ENCODE results near the gene DHRS9.

Gene DHRS9

GRCh38 chr2:169105476-169105875 lies 36.1 kb downstream of the DHRS9 start:
- Histone ChIP-seq H3K4me1 (ENCODE audit: control insufficient read depth in 1 of 2, insufficient read depth in 2 of 2, low read length in 2 of 2) (peaks cover 0 to 4% of the 10 kb centered on the region in 2 donors), H3K27ac (ENCODE audit: low read length) (no peak overlapping the region), H3K4me3 (ENCODE audit: low read depth in 1 of 2, low read length in 2 of 2) (no peak overlapping the region)

DNA sequence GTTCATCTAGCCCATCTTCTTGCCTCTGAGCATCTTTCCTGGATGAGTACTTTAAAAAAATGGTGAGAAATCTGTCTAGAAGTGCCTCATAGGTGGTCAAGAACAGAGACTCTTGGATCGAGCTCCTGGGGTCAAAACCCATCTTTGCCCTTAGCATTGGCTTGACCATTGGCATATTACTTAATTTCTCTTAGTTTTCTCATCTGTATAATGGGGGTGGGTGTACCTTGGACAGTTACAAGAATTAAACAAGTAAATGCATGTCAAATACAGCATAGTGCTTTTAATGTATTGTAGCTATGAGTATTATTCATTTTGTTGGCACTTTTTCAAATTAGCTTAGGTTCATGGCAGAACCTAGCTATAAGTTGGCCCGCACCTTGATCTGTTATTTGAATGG lies 36.8 kb downstream of the DHRS9 start:
- Histone ChIP-seq H3K27ac (ENCODE audit: low read length) (no peak overlapping the region), H3K36me3 (ENCODE audit: control insufficient read depth in 1 of 2, insufficient read depth in 2 of 2, low read length in 2 of 2) (no peaks in the 10 kb centered on the region), H3K4me1 (ENCODE audit: control insufficient read depth in 1 of 2, insufficient read depth in 2 of 2, low read length in 2 of 2) (peaks cover 0 to 4% of the 10 kb centered on the region in 2 donors), H3K4me3 (ENCODE audit: low read depth in 1 of 2, low read length in 2 of 2) (no peak overlapping the region), H3K9me3 (ENCODE audit: control insufficient read depth in 1 of 2, low read length in 2 of 2) (no peaks in the 10 kb centered on the region), H3K27me3 (ENCODE audit: low read depth, low read length) (no peaks in the 10 kb centered on the region)

More at GRCh38 chr2:169105476-169105875, 36.1 kb downstream of the DHRS9 start:
- H3K27me3 ChIP-seq (ENCODE audit: low read depth, low read length): no peaks in the 10 kb centered on the region
- H3K36me3 ChIP-seq (ENCODE audit: control insufficient read depth in 1 of 2, insufficient read depth in 2 of 2, low read length in 2 of 2): no peaks in the 10 kb centered on the region
- H3K9me3 ChIP-seq (ENCODE audit: control insufficient read depth in 1 of 2, low read length in 2 of 2): no peaks in the 10 kb centered on the region

DNA sequence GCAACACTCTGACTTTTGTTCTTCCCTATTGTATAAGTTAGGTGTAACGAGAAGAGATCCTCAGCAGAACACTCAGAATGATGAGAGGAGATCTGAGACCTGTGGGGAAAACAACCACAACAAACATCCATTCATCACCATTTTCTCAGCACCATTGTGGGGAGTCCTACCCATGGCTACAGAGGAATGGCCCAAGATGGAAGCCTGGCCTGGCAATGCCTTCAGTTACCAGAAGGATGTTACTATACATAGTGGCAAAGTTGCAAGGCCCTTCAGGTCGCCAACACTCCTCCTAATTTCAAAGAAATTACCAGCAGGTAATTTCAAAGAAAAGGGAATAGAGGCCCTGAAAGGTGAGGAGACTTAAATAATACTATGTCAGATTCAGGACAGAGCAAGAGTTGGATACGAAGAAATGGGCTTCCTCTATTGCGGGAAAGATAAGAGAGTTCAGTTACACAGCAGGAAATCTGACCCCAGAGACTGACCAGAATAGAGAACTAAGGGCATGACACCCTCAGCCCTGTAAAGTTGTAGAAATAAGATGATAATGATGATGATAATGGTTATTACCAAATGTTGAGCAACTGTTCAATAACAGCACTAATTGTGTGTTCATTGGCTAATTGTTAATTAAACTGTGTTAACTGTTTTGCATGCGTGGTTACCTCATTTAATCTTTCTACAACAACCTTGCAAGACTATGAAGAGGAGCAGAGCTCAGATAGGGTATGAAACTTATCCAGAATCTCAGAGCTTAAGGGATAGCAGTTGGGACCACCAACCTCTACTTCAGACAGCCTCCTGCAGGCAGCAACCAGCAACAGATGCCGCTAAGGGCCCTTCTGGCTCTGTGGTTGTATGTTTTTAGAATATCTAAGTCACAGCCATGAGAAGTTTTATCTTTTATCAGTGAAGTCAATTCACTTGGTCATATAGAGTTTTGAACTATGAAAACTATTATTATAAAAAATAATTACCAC lies 37.5 kb downstream of the DHRS9 start:
- no peak overlapping the region for H3K27ac ChIP-seq (ENCODE audit: low read length)
- no peaks in the 10 kb centered on the region for H3K9me3 ChIP-seq (ENCODE audit: control insufficient read depth in 1 of 2, low read length in 2 of 2)
- H3K36me3 ChIP-seq (ENCODE audit: control insufficient read depth in 1 of 2, insufficient read depth in 2 of 2, low read length in 2 of 2): no peaks in the 10 kb centered on the region
- peaks cover 0 to 4% of the 10 kb centered on the region in 2 donors for H3K4me1 ChIP-seq (ENCODE audit: control insufficient read depth in 1 of 2, insufficient read depth in 2 of 2, low read length in 2 of 2)
- H3K27me3 ChIP-seq (ENCODE audit: low read depth, low read length): no peaks in the 10 kb centered on the region
- H3K4me3 ChIP-seq (ENCODE audit: low read depth in 1 of 2, low read length in 2 of 2): no peak overlapping the region

DNA sequence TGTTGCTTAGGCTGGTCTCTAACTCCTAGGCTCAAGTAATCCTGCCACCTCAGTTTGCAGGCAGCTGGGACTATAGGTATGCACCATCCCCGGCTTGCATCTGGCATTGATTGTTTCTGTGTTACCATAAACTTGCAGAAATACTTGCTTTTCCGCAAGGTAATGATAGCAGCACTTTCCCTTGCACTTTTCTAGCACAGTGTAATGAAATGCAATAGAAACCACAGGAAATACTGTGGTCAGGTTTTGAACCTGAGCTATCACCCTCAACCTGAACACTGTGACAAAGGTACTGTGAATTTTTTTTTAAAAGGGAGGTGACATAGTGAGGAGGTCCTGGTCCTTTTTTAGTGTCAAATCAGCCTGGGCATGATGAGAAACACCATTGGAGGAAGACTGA lies 38.3 kb downstream of the DHRS9 start:
- no peak overlapping the region for H3K27ac ChIP-seq (ENCODE audit: low read length)
- H3K27me3 ChIP-seq (ENCODE audit: low read depth, low read length): no peaks in the 10 kb centered on the region
- H3K9me3 ChIP-seq (ENCODE audit: control insufficient read depth in 1 of 2, low read length in 2 of 2): no peaks in the 10 kb centered on the region
- peaks cover 0 to 4% of the 10 kb centered on the region in 2 donors for H3K4me1 ChIP-seq (ENCODE audit: control insufficient read depth in 1 of 2, insufficient read depth in 2 of 2, low read length in 2 of 2)
- H3K4me3 ChIP-seq (ENCODE audit: low read depth in 1 of 2, low read length in 2 of 2): no peak overlapping the region
- H3K36me3 ChIP-seq (ENCODE audit: control insufficient read depth in 1 of 2, insufficient read depth in 2 of 2, low read length in 2 of 2): no peaks in the 10 kb centered on the region

DNA sequence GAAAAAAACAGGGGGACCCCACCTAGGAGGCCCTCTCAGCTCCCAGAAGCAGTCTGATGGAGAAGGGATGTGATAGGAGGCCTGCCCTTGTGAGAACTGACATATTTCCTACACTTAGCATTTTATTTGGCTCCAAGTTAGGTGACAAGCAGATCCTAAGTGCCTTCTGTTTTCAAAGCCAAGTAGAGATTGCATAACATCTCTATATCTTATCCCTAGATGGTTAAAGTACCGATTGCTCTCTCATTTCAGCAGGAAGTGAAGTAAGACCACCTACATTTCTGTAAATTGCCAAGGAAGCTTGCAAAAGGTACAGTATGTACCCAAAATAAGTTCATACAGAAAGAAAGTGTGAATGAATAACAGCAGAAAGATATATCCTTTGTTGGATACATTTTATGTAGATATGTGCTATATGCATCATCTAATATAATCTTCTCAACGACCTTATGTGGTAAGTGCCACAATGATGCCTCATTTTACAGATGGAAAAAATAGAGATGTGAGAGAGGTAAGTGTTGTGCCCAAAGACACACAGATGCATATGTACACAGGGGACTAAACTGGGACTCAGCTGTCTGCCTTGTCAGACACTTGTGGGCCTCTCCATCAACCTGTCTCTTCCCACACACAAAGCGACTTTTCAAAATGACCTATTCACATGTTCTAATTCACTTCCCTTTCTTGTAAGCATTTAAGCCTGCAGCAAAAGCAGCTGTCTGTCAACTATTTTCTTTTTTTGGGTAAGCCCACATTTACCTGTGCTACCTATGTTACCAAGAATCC lies 38.9 kb downstream of the DHRS9 start:
- no peaks in the 10 kb centered on the region for H3K9me3 ChIP-seq (ENCODE audit: control insufficient read depth in 1 of 2, low read length in 2 of 2)
- H3K27ac ChIP-seq (ENCODE audit: low read length): no peak overlapping the region
- H3K36me3 ChIP-seq (ENCODE audit: control insufficient read depth in 1 of 2, insufficient read depth in 2 of 2, low read length in 2 of 2): no peaks in the 10 kb centered on the region
- peaks cover 0 to 4% of the 10 kb centered on the region in 2 donors for H3K4me1 ChIP-seq (ENCODE audit: control insufficient read depth in 1 of 2, insufficient read depth in 2 of 2, low read length in 2 of 2)
- no peaks in the 10 kb centered on the region for H3K27me3 ChIP-seq (ENCODE audit: low read depth, low read length)
- no peak overlapping the region for H3K4me3 ChIP-seq (ENCODE audit: low read depth in 1 of 2, low read length in 2 of 2)

GRCh38 chr2:169109502-169110409 lies 40.4 kb downstream of the DHRS9 start:
- Histone ChIP-seq H3K4me3 (ENCODE audit: low read depth in 1 of 2, low read length in 2 of 2) (no peak overlapping the region), H3K27me3 (ENCODE audit: low read depth, low read length) (no peaks in the 10 kb centered on the region), H3K36me3 (ENCODE audit: control insufficient read depth in 1 of 2, insufficient read depth in 2 of 2, low read length in 2 of 2) (no peaks in the 10 kb centered on the region), H3K27ac (ENCODE audit: low read length) (no peak overlapping the region), H3K4me1 (ENCODE audit: control insufficient read depth in 1 of 2, insufficient read depth in 2 of 2, low read length in 2 of 2) (peaks cover 0 to 4% of the 10 kb centered on the region in 2 donors), H3K9me3 (ENCODE audit: control insufficient read depth in 1 of 2, low read length in 2 of 2) (no peaks in the 10 kb centered on the region)

DNA sequence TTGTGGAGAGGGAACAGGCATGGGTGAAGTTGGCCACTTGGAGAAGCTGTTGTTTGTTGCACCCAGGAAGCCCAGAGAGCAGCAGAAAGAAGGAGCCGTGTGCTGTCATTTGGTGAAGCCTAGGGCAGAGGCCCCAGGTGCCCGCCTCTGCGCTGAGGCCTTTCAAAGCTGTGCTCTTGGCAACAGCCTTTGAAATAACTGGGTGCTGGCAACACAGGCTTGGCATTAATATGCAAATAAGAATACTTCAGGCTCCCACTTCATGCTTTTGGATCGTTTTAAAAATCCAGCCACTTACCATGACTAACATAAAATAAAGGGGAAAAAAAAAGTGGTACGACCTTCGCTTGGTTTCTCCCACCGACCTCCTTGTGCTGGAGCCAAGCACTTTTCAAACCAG lies 41.1 kb downstream of the DHRS9 start:
- Histone ChIP-seq H3K4me1 (ENCODE audit: control insufficient read depth in 1 of 2, insufficient read depth in 2 of 2, low read length in 2 of 2) (peaks cover 0 to 4% of the 10 kb centered on the region in 2 donors), H3K9me3 (ENCODE audit: control insufficient read depth in 1 of 2, low read length in 2 of 2) (no peaks in the 10 kb centered on the region), H3K4me3 (ENCODE audit: low read depth in 1 of 2, low read length in 2 of 2) (no peak overlapping the region), H3K36me3 (ENCODE audit: control insufficient read depth in 1 of 2, insufficient read depth in 2 of 2, low read length in 2 of 2) (no peaks in the 10 kb centered on the region), H3K27ac (ENCODE audit: low read length) (no peak overlapping the region), H3K27me3 (ENCODE audit: low read depth, low read length) (no peaks in the 10 kb centered on the region)

DNA sequence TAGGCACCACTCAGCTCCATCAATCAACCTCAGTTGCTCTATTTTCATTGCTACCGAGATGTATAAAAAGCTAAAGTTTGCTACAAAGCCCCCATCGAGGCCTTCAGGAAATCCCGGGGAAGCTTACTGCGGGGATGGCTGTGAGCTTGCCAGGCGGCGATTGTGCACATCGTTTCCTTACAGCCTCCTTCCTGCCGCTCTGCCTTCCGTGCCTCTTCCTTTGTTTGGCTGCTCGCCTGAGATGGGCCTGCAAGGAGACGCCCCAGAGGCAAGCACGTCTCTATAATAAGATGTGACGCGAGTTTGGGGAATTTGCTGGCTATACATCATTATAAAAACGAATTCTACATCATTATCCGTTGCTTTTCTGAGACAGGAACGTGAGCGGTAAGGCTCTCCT lies 41.6 kb downstream of the DHRS9 start:
- Histone ChIP-seq H3K27ac (ENCODE audit: low read length) (no peak overlapping the region), H3K4me3 (ENCODE audit: low read depth in 1 of 2, low read length in 2 of 2) (no peak overlapping the region), H3K4me1 (ENCODE audit: control insufficient read depth in 1 of 2, insufficient read depth in 2 of 2, low read length in 2 of 2) (peaks cover 0 to 4% of the 10 kb centered on the region in 2 donors), H3K9me3 (ENCODE audit: control insufficient read depth in 1 of 2, low read length in 2 of 2) (no peaks in the 10 kb centered on the region), H3K36me3 (ENCODE audit: control insufficient read depth in 1 of 2, insufficient read depth in 2 of 2, low read length in 2 of 2) (no peaks in the 10 kb centered on the region), H3K27me3 (ENCODE audit: low read depth, low read length) (no peaks in the 10 kb centered on the region)

GRCh38 chr2:169112841-169113240 lies 43.5 kb downstream of the DHRS9 start:
- H3K4me3 ChIP-seq (ENCODE audit: low read depth in 1 of 2, low read length in 2 of 2): no peak overlapping the region
- H3K27me3 ChIP-seq (ENCODE audit: low read depth, low read length): no peaks in the 10 kb centered on the region
- H3K4me1 ChIP-seq (ENCODE audit: control insufficient read depth in 1 of 2, insufficient read depth in 2 of 2, low read length in 2 of 2): peaks cover 0 to 4% of the 10 kb centered on the region in 2 donors
- H3K36me3 ChIP-seq (ENCODE audit: control insufficient read depth in 1 of 2, insufficient read depth in 2 of 2, low read length in 2 of 2): no peaks in the 10 kb centered on the region
- no peak overlapping the region for H3K27ac ChIP-seq (ENCODE audit: low read length)
- H3K9me3 ChIP-seq (ENCODE audit: control insufficient read depth in 1 of 2, low read length in 2 of 2): no peaks in the 10 kb centered on the region

- Histone ChIP-seq H3K4me3 (ENCODE audit: low read depth in 1 of 2, low read length in 2 of 2) (no peak overlapping the region), H3K27me3 (ENCODE audit: low read depth, low read length) (no peaks in the 10 kb centered on the region), H3K27ac (ENCODE audit: low read length) (no peak overlapping the region), H3K4me1 (ENCODE audit: control insufficient read depth in 1 of 2, insufficient read depth in 2 of 2, low read length in 2 of 2) (peaks cover 0 to 4% of the 10 kb centered on the region in 2 donors), H3K36me3 (ENCODE audit: control insufficient read depth in 1 of 2, insufficient read depth in 2 of 2, low read length in 2 of 2) (no peaks in the 10 kb centered on the region), H3K9me3 (ENCODE audit: control insufficient read depth in 1 of 2, low read length in 2 of 2) (no peaks in the 10 kb centered on the region)
Measured at GRCh38 chr2:169114056-169114455, 44.7 kb downstream of the DHRS9 start.
